ENCODE measurements around the gene AP4B1.

DNA sequence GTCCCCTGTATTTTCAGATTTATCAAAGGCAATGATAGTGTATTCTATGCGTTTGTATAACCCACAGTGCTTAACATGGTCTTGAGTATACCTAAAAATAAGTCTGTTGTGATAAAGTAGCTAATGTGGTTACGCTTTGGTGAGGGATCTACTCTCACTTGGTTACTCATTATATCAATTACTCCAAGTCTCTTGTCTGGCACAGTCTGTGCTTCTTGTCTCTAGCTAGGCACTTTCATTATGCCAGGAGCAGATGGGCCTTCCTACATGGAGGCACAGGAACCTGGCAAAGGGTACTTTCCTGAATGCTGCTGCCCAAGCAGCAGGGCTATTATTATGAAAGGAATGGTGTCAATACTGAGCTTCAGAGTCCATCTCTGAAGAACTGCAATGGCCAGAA lies 28.9 kb downstream of the AP4B1 start:
- TF ChIP-seq, protein P1, sequence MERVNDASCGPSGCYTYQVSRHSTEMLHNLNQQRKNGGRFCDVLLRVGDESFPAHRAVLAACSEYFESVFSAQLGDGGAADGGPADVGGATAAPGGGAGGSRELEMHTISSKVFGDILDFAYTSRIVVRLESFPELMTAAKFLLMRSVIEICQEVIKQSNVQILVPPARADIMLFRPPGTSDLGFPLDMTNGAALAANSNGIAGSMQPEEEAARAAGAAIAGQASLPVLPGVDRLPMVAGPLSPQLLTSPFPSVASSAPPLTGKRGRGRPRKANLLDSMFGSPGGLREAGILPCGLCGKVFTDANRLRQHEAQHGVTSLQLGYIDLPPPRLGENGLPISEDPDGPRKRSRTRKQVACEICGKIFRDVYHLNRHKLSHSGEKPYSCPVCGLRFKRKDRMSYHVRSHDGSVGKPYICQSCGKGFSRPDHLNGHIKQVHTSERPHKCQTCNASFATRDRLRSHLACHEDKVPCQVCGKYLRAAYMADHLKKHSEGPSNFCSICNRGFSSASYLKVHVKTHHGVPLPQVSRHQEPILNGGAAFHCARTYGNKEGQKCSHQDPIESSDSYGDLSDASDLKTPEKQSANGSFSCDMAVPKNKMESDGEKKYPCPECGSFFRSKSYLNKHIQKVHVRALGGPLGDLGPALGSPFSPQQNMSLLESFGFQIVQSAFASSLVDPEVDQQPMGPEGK (CRISPR knock-in tag; IDR thresholded peaks at IDR 0.05; ENCODE audit: borderline replicate concordance), result no peak
- TF ChIP-seq ZFP3 (CRISPR knock-in tag; IDR thresholded peaks at IDR 0.05) (no peak), RARB (CRISPR knock-in tag; IDR thresholded peaks at IDR 0.05) (no peak), ARNTL (CRISPR knock-in tag; IDR thresholded peaks at IDR 0.05; ENCODE audit: borderline replicate concordance, low read depth) (no peak)

All from SK-N-SH treated with all-trans-retinoic acid at 6 μM for 48 hours (cell line).